ENCODE data around the gene DLGAP4. TPM values are rescaled to one million over a fixed set of nuclear protein-coding genes. Genes with fewer than 3 reads are reported as not detected.
A peak's percentile ranks its signal among the peaks of the same experiment; 100 is the strongest.

DLGAP4 gene
- total RNA-seq, 1 donor from 2014 or later: 15.9 TPM

DNA sequence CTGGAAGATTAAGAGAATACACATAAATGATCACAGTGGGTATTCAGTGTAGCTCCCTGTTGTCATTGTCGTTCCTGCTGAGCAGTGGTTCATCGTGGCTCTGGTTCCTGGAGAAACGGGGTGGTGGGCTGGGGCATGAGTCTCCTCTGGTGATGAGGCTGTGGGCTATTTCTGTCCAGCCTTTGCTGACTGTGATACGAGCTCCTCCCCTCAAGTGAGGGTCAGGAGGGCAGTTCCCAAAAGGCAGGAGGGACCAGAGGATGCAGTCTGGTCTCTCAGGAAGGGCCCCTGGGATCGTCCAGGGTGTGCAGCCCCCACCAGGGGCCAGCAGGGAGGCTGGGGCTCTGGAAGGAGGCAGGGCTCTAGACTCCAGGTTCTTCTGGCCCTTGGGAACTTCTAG is 31.1 kb upstream of the DLGAP4 start:
- DNase-seq (ENCODE audit: low read depth in 2 of 2): no peak

DNA sequence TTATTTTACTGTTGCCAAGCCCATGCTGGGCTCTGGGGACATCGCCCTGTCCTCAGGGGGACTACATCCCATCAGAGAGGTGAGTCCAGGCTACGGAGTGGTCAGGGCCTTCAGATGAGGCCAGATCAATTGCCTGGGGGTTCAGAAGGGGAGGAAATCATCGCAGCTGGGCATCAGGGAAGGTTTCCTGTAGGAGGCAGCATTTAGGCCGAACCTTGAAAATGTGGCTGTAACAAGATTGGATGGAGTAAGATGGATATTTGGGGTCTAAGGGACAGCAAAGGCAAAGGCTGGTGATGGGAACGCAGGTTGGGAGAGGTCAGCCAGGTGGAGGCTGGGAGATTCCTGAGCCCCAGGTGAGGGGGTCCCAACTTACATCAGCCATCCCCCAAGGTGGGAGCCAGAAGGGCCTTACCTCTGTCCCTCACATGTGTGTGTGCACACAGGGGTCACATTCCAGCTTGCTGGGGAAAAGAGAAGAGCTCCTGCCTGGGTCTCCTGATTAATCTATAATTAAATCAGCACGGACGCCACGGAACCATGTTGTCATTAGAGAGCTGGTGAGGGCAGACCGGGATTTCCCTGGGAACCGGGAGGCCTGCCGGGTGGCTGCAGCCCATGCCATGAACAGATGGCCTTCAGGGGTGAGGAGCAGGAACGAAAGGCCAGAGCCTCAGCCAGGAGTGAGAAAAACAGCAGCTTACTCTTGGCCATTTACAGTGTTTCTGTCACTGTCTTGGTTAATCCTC is 30.5 kb upstream of the DLGAP4 start:
- DNase-seq (ENCODE audit: low read depth in 2 of 2): no peak

DNA sequence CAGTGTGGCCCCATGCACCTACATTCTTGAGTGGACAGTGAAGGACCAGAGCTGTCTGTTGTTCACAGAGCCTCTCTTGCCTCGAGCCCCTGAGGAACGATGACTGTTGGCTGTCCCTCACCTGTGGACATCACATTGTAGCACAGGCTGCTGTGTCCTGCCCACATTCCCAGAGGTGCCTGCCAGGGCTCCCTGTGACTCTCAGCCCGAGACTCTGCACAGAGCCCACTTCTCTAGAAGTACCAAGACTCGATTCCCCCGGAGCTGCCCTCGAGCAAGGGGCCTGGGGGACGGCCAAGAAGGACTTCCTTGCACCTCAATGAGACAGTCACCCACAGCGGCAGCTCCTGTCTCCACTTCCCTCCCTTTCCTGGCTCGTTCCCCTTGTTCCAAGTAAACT is 28.6 kb upstream of the DLGAP4 start:
- DNase-seq (ENCODE audit: low read depth in 2 of 2): no peak

DNA sequence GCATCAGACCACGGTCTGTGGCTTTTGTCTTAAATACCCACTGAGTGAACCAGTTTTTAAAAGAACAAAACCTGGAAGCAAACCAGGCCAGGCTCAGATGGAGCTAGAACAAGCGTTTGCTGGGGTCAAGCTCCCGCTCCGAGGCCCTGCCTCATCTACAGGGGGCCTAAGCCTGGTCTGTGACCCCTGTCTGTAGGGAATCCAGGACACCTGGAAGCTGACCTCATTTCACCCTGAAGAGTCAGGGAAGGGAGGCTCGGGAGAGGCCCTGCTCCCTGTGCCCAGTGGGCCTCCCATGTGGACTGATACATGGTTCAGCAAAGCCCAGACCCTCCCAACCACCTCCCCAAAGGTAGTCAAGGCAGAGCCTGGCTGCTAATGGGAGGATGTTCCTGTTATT is 26.8 kb upstream of the DLGAP4 start:
- no peak for DNase-seq (ENCODE audit: low read depth in 2 of 2)

- no peak for DNase-seq (ENCODE audit: low read depth in 2 of 2)
Observed at GRCh38 chr20:36279776-36280175, 26.4 kb upstream of the DLGAP4 start.

DNA sequence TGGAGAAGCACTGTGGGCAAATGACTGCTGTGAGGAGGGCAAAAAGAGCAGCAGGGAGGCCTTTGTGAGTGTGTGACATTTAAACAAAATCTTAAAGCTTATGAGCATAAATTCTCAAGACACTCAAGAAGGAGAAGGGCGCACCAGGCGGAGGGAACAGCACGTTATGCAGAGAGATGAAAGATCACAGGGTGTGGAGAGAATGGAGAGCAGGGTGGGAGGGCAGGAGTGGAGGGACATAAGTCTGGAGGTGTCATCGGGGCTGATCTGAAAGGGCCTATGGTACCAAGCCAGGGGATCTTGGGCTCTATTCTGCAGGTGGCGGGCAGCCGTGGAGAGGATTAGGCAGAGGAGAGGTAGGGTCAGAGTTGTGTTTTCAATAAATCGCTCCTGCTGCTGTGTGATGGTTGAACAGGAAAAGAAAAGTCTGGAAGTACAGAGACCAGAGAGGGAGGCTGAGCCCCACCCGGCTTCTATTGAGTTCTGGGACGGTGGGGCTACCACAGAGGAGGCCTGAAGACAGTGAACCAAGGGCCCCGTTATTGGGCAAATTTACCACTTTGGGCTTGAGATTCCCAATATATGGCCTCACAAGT is 24.3 kb upstream of the DLGAP4 start:
- DNase-seq (ENCODE audit: low read depth in 2 of 2): no peak

GRCh38 chr20:36284751-36285150 is 21.4 kb upstream of the DLGAP4 start:
- DNase-seq (ENCODE audit: low read depth in 2 of 2): no peak

- no peak for DNase-seq (ENCODE audit: low read depth in 2 of 2)
Observed at GRCh38 chr20:36285746-36286447, 20.2 kb upstream of the DLGAP4 start.

DNA sequence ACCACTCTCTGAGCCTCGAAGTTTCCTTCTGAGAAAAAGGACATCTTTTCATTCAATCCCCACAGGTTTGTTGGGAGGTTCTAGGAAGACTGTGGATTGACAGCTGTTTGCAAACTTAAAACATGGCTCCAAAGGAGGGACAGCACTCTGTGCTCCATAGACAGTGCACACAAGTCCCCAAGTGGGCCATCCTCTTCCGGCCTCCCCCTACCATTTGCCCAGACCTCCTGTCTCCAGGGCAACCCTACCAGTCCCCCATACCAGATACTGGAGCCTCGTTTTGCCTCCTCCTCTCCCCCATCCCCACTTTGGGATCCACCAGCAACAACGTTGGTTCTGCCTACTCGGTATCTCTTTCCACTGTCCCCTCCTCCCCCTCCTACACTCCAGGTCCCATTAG is 8.5 kb upstream of the DLGAP4 start:
- no peak for DNase-seq (ENCODE audit: low read depth in 2 of 2)

- DNase-seq (ENCODE audit: low read depth in 2 of 2): no peak
Observed at GRCh38 chr20:36298061-36298460, 8.1 kb upstream of the DLGAP4 start.

- DNase-seq (ENCODE audit: low read depth in 2 of 2): no peak
Observed at GRCh38 chr20:36298795-36299339, 7.3 kb upstream of the DLGAP4 start.

GRCh38 chr20:36299459-36299858 is 6.7 kb upstream of the DLGAP4 start:
- no peak for DNase-seq (ENCODE audit: low read depth in 2 of 2)

- no peak for DNase-seq (ENCODE audit: low read depth in 2 of 2)
Observed at GRCh38 chr20:36301359-36302119, 4.6 kb upstream of the DLGAP4 start.

- DNase-seq (ENCODE audit: low read depth in 2 of 2): peak; percentile 73 to 86
Observed at GRCh38 chr20:36303020-36303595, 3.0 kb upstream of the DLGAP4 start.

DNA sequence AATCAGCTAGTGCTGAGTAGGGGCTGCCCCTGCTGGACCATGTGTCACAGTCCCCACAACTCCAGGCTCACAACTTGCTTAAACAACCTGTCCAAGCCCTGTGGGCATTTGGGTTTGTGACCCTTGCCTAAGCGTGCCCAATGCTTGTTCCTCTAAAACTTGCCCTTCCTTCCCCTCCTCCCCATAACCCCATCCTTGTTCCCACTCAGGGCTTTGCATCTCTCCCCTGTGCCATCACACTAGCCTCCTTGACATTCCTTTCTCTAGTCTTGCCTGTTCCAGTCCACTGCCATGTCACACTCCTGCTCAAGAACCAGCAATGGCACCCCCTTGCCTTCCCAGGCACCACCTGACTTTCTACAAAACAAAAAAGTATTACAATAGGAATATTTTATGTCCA is 2.3 kb upstream of the DLGAP4 start:
- DNase-seq (ENCODE audit: low read depth in 2 of 2): no peak

DNA sequence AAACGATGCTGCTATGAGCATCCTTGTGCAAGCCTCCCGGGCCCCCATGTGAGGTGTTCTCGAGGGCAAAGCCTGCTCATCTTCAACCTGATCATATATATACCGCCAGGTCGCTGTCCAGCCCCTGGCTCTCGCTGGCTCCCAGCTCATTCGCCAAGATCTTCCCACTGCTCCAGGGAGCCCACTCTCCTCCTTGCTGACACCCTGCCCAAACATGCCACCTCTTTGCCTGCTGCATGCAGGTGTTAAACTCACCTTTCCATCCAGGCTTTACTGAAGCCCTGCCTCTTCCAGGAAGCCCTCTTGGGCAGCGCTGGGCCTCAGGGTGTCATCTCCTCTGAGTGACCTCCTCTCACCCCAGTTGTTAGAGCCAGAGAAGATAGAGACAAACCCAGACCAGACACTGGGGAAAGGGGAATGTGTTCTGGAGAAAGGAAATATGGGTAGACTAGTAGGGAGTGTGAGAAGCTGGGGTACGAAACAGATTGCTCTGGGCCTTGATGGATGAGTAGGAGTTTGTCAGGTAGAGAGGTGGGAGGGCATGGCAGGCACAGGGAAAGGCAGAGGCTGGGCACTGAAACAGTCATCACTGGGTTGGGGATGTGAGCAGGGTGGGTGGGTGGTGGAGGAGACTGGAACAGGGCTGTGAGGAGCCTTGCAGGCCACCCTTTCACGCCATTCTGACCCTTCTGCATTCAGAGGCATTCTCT is 1.2 kb upstream of the DLGAP4 start:
- DNase-seq (ENCODE audit: low read depth in 2 of 2): no peak

GRCh38 chr20:36306553-36307411 is 643 bp downstream of the DLGAP4 start:
- no peak for DNase-seq (ENCODE audit: low read depth in 2 of 2)

- no peak for DNase-seq (ENCODE audit: low read depth in 2 of 2)
Observed at GRCh38 chr20:36307412-36308325, 1.5 kb downstream of the DLGAP4 start.

- DNase-seq (ENCODE audit: low read depth in 2 of 2): no peak
Observed at GRCh38 chr20:36308353-36308752, 2.2 kb downstream of the DLGAP4 start.
